Measurements from ENCODE around the gene CCDC142.

Gene CCDC142

DNA sequence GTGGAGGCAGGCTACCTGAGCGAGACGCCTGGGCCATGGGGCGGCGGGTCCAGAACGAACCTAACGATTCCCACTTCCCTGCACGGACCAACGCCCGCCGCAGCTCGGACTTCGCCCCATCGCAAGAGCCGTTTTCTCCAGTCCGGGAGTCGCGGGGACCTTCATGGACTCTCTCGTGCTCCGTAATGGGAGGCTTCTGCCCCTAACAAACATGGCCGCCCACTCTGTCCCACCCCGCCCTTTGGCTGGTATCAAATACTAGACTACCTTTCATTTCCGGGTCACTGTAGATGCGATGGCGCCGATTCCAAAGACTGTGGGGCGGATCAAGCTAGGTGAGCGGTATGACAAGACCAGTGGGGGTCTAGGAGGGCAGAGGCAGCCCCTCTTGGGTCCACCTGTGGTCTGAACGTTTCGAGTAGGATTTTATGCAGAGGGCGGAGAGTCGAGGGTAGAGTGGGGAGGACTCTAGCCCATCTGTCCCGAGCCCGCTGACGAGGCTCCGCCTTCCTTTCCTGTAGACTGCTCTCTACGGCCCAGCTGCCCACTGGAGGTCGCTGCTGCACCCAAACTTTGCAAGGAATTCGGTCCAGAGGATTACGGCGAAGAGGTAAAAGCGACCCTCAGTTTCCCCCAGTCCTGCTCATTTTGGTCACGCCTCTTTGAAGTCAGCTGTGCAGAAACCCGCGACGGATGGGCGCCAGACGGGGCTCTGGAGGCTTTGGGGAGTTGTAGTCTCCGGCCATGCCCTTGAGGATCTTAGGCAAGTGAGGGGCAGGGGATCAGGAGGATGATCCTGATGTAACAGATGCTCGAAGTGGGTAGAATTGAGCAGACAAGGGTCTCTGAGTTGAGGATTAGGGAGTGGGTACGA is at the start of gene CCDC142, which contains the start of gene TTC31:
CCDC142 (minus strand) TSS at position 198 of the 874 bp plus-strand sequence; CDS start at position 37, 161 bp downstream.
TTC31 (plus strand) TSS at position 281 of the 874 bp plus-strand sequence; CDS start at position 296, 15 bp downstream.
- peak; percentile 87 to 94 for DNase-seq

- no peak for DNase-seq
Measured at GRCh38 chr2:74532222-74532621, 49.4 kb upstream of the CCDC142 start.

DNA sequence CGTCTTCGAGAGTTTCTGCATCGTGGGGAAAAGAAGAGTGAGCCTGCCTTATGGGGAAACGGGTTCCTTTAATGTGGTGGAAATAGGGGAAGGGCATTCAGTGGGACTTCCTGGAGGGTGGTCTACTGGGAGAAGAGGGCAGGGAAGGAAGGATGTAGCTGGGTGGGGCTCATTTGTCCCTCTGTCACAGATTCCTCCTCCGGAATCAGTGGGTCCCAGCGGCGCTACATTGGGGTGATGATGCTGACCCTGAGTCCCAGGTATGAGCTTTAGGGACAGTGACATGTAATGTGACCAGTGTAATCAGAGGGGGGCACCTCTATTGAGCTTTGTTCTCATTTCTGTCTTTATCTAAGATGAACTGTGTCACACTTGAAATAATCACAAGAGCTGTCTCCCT is 48.9 kb upstream of the CCDC142 start:
- DNase-seq, result no peak

DNA sequence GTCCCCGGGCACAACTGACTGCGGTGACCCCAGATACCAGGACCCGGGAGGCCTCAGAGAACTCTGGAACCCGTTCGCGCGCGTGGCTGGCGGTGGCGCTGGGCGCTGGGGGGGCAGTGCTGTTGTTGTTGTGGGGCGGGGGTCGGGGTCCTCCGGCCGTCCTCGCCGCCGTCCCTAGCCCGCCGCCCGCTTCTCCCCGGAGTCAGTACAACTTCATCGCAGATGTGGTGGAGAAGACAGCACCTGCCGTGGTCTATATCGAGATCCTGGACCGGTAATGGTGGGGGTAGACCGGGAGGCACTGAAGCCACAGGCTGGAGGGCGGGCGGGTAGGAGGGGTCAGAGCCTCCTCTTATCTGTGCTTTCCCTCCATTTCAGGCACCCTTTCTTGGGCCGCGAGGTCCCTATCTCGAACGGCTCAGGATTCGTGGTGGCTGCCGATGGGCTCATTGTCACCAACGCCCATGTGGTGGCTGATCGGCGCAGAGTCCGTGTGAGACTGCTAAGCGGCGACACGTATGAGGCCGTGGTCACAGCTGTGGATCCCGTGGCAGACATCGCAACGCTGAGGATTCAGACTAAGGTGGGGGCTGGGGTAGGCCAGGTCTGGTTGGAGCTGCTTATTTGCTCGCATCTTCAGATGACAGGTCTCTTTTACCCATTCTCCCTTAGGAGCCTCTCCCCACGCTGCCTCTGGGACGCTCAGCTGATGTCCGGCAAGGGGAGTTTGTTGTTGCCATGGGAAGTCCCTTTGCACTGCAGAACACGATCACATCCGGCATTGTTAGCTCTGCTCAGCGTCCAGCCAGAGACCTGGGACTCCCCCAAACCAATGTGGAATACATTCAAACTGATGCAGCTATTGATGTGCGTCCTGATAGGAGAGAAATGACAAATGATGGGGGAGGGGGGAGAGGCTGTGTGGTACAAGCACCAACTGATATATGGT is 47.7 kb upstream of the CCDC142 start:
- peak; percentile 27 to 42 for DNase-seq

GRCh38 chr2:74529357-74530238 is 46.8 kb upstream of the CCDC142 start, which contains the start of the genes AUP1 and HTRA2:
TSS of gene AUP1 (minus strand) at chr2:74529706. CDS start at chr2:74529629, 77 bp downstream.
TSS of gene HTRA2 (plus strand) at chr2:74529933. CDS start at chr2:74530007, 74 bp downstream.
- DNase-seq, result peak; percentile 84 to 87

GRCh38 chr2:74528600-74529356 is 46.0 kb upstream of the CCDC142 start:
- DNase-seq, result peak in 1 of 2 experiments; percentile 23

DNA sequence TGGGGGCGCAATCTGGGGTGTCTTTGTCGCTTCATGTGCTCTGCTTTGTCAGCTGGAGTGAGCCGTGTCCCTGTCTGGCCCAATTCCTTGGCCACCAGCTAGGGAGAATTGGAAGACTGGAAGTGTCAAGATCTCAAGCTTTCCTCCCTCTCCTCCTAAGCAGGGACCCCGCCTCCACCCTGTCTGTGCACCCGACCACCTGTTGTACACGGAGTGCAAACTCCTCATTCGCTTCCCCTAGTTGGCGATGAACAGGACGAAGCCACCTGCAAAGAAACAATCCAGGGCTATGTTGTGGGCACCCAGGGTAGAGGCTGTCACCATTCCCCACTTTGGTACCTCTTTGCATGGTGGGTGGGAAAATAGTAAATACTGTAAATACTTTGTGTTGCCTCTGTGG is 44.9 kb upstream of the CCDC142 start:
- DNase-seq, result no peak

- DNase-seq, result no peak
Measured at GRCh38 chr2:74526649-74527230, 43.9 kb upstream of the CCDC142 start.

DNA sequence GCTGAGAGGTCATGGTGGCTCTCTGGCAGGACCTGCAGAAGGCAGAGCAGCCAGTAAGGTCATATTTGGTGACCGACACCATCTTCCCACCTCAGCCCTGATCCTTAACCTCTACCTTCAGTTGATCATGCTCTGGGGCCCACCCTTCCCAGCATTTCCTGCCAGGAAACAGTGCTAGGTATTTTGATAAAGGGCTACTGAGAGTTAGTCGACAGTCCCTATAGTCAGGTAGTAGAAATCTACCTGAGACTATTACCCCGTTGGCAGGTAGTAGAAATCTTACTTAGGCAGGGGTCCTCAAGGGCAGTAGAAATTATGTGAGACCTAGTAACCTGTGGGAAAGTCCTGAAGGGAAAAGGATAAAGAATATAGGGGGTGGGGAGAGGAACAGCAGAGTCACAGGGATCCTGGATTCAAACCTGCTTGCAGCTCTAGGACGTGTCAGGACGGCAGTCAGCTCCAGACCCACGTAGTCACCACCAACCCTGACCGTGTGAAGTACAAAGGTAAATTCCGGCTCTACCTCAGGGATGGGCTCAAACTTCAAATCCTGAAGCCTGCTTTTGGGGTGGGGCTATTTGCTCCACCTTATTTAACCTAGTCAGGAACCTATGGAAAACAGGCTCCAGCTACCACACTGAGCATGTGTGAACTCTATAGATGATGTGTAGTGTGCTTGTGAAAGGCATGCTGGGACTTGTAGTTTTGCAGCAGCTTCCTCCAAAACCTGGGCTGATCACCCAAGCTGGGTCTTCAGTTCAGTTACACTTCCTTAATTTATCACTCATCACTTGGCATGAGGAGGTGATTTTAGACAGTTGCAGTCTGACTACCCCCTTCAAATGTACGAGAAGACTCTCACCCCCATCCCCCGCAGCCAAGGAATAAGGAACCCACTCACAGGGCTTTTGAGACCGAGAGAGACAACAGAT is 43.2 kb upstream of the CCDC142 start, which contains the start of gene DQX1:
DQX1 (minus strand) TSS at position 515 of the 932 bp plus-strand sequence; CDS start at position 13, 502 bp downstream.
- no peak for DNase-seq

DNA sequence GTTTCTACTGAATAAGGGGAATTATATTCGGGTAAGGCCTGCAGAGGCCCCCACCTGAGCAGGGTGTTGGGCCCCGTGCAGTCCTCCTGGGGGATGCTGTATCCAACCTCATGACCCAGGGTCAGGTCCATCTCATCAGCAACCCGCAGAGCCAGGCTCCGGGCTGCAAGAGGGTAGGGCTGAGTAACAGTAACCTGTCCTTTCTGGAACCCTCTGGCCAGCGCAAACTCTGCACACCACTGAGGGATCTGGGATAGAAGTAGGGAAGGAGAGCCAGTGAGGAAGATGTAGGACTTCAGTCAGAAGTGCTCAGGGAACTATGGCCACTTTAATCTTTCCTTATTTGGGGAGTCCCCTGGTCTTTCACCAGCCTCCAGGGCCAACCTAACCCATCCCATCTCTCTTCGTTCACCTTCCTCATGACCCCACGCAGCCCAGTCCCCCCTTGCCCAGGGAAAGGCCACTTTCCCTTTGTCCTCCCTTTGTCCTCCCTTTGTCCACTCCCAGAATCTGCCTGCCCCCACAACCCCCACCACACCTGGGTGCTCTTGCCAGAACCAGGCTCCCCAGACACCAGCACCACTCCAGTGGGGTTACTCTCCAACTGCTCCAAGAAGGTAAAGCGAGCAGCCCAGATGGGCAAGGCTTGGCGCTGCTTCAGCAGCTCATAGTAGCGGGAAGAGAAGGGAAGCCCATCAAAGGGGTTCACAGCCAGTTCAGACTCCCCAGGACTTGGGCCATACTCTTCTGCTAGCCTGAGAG is 42.3 kb upstream of the CCDC142 start:
- DNase-seq, result no peak

DNA sequence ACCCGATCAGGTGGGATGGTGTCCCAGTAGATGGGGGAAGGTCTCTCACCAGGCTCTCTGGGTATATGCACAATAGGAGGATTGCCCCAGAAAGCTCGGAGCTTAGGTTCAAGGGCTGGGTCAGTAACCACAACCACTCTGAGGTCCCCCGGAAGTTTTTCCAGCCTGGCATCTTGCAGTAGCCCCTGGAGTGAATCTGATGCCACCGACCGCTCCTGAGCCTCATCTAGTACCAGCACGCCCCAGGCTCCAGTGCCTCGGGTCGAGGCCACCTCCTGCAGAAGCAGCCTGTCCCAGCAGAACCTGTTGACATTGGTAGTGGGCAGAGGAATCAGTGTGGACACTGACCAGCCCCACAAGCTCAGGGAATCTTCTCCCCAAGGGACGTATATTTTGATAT is 41.2 kb upstream of the CCDC142 start:
- DNase-seq, result no peak

- no peak for DNase-seq
Measured at GRCh38 chr2:74522516-74522915, 39.7 kb upstream of the CCDC142 start.

DNA sequence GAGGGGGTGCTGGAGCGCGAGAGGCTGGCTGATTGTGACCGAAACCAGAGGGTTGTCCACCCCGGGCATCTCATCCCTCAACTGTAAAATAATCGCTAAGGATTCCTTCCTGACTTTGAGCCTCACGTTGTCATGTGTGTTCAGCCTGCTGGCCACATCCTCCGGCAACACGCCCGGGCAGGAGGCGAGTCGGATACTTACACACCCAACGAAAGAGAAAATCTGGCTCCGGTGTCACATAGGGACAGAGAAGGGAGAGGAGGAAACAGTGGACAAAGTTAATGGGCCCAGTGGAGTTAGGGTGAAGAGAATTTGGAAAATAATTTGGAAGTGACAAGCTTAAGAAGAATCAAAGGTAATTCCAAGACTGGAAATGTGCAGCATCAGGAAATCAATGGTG is 33.9 kb upstream of the CCDC142 start:
- DNase-seq, result no peak

- DNase-seq, result peak; percentile 77 to 79
Measured at GRCh38 chr2:74515981-74516633, 33.3 kb upstream of the CCDC142 start.

- DNase-seq, result no peak
Measured at GRCh38 chr2:74515271-74515980, 32.6 kb upstream of the CCDC142 start.

GRCh38 chr2:74514368-74515270 is 31.8 kb upstream of the CCDC142 start, which contains the start of gene TLX2:
TSS of gene TLX2 (plus strand) at chr2:74514450. CDS start at chr2:74514807, 357 bp downstream.
- DNase-seq, result no peak
